D721Med (cell line): ENCODE data around the gene LAMP2.
"Not testable (repeated sequence)": the region's sequence is repeated elsewhere in the genome, so short reads cannot be mapped to it uniquely, and the experiment has no call there.

Experiments
- DNase-seq: peaks from one replicate; pipeline ENCODE4 v3.0.0; 2011; ENCODE audit warnings: low spot score; ENCODE audit not compliant: insufficient read length
- FAIRE-seq: peaks from 2 replicates; lab custom pipeline; 2011; peaks lifted over from hg19 to GRCh38; lab: Jason Lieb, UNC
- CTCF ChIP-seq: IDR thresholded peaks from 2 replicates; pipeline ENCODE4 v1.5.1; 2012; ENCODE audit warnings: mild to moderate bottlenecking, control low read depth; ENCODE audit not compliant: insufficient read depth; ENCODE audit errors: missing control alignments

The LAMP2 gene

GRCh38 chrX:120468825-120469525 lies at the start of gene LAMP2:
Gene LAMP2 (minus strand): TSS chrX:120469296. CDS start chrX:120469169, 127 bp downstream.
- no peak for TF ChIP-seq CTCF
- DNase-seq (peak; percentile 35), FAIRE-seq (no peak)

GRCh38 chrX:120517936-120518335 lies 48.8 kb upstream of the LAMP2 start:
- no peak for TF ChIP-seq CTCF
- no peak for FAIRE-seq
- DNase-seq, result no peak

- FAIRE-seq (no peak), DNase-seq (no peak)
- peak; percentile 28 for TF ChIP-seq CTCF
These were observed 45.1 kb upstream of the LAMP2 start for GRCh38 chrX:120514236-120514635.

- no peak for FAIRE-seq
- TF ChIP-seq CTCF, result no peak
- no peak for DNase-seq
These were observed 43.5 kb upstream of the LAMP2 start for GRCh38 chrX:120512627-120513026.

- no peak for DNase-seq
- no peak for TF ChIP-seq CTCF
- FAIRE-seq, result no peak
These were observed 43.1 kb upstream of the LAMP2 start for GRCh38 chrX:120512222-120512621.

- FAIRE-seq, result no peak
- no peak for TF ChIP-seq CTCF
- no peak for DNase-seq
These were observed 35.5 kb upstream of the LAMP2 start for GRCh38 chrX:120504569-120504968.

GRCh38 chrX:120499301-120500072 lies 30.4 kb upstream of the LAMP2 start:
- no peak for FAIRE-seq
- DNase-seq, result no peak
- TF ChIP-seq CTCF, result no peak

- FAIRE-seq, DNase-seq: not testable (repeated sequence)
These were observed 21.0 kb upstream of the LAMP2 start for GRCh38 chrX:120490119-120490518.
